GM23338 (cell line): ENCODE measurements around the gene RAB20. TPM values are rescaled to one million over a fixed set of nuclear protein-coding genes. Genes with fewer than 3 reads are reported as not detected.
A peak's percentile ranks its signal among the peaks of the same experiment; 100 is the strongest.
"Not testable (repeated sequence)": the region's sequence is repeated elsewhere in the genome, so short reads cannot be mapped to it uniquely, and the experiment has no call there.

Source experiments
- ATAC-seq: fragments of 200-7000 bp; cut with Tn5 transposase; 3 replicates; pipeline ENCODE4 v1.9.1; 2020
- DNase-seq: peaks from one replicate; pipeline ENCODE4 v3.0.0-alpha.2; 2015; ENCODE audit warnings: low spot score
- H2AFZ ChIP-seq: fragments of 200-600 bp; sonication (generic); 2 replicates; pipeline ENCODE4 v1.8.0; 2016; ENCODE audit warnings: antibody characterized with exemption, mild to moderate bottlenecking, moderate library complexity
- H3F3A ChIP-seq: fragments of 200-600 bp; sonication (generic); replicated peaks from 2 replicates; pipeline ENCODE4 v1.8.0; 2017; ENCODE audit warnings: antibody characterized with exemption, mixed run types, low read depth
- H3K27ac ChIP-seq: fragments of 200-600 bp; sonication (generic); 2 replicates; pipeline ENCODE4 v1.6.1; 2016; ENCODE audit warnings: low read depth
- H3K27me3 ChIP-seq: fragments of 200-600 bp; sonication (generic); 2 replicates; pipeline ENCODE4 v1.8.0; 2016; ENCODE audit warnings: mild to moderate bottlenecking, mixed run types, moderate library complexity; ENCODE audit not compliant: insufficient read depth
- H3K36me3 ChIP-seq: fragments of 200-600 bp; sonication (generic); 2 replicates; pipeline ENCODE4 v1.8.0; 2016; ENCODE audit warnings: mild to moderate bottlenecking; ENCODE audit not compliant: insufficient read depth
- H3K4me1 ChIP-seq: fragments of 200-600 bp; sonication (generic); 2 replicates; pipeline ENCODE4 v1.8.0; 2016; ENCODE audit warnings: mild to moderate bottlenecking, moderate library complexity; ENCODE audit not compliant: insufficient read depth
- H3K4me2 ChIP-seq: fragments of 200-600 bp; sonication (generic); 2 replicates; pipeline ENCODE4 v1.7.1; 2017; ENCODE audit warnings: mixed run types
- H3K4me3 ChIP-seq: fragments of 200-600 bp; sonication (generic); 2 replicates; pipeline ENCODE4 v1.6.1; 2016; ENCODE audit warnings: mixed run types
- H3K79me2 ChIP-seq: fragments of 200-600 bp; sonication (generic); replicated peaks from 2 replicates; pipeline ENCODE4 v1.8.0; 2017; ENCODE audit warnings: mild to moderate bottlenecking; ENCODE audit not compliant: insufficient read depth
- H3K9me2 ChIP-seq: fragments of 200-600 bp; sonication (generic); 2 replicates; pipeline ENCODE4 v1.8.0; 2017; ENCODE audit not compliant: insufficient read depth
- H4K20me1 ChIP-seq: fragments of 200-600 bp; sonication (generic); replicated peaks from 2 replicates; pipeline ENCODE4 v1.8.0; 2017; ENCODE audit warnings: mild to moderate bottlenecking; ENCODE audit not compliant: insufficient read depth
- H3K27ac Mint-ChIP-seq: 2 replicates; pipeline ENCODE4 v1.8.0; 2020; ENCODE audit warnings: inconsistent platforms, mild to moderate bottlenecking, moderate library complexity, mixed read lengths
- H3K27me3 Mint-ChIP-seq: 3 replicates; pipeline ENCODE4 v1.8.0; 2022; ENCODE audit warnings: low read depth, mild to moderate bottlenecking, moderate library complexity, mixed read lengths, inconsistent platforms; ENCODE audit not compliant: insufficient read depth, poor library complexity
- H3K36me3 Mint-ChIP-seq: 3 replicates; pipeline ENCODE4 v1.8.0; 2021; ENCODE audit warnings: low read depth, mild to moderate bottlenecking, inconsistent platforms, moderate library complexity, mixed read lengths
- H3K4me1 Mint-ChIP-seq: 3 replicates; pipeline ENCODE4 v1.8.0; 2020; ENCODE audit warnings: mild to moderate bottlenecking, inconsistent platforms, mixed read lengths
- H3K4me3 Mint-ChIP-seq: 3 replicates; pipeline ENCODE4 v1.8.0; 2021; ENCODE audit warnings: moderate library complexity, mild to moderate bottlenecking, inconsistent platforms, mixed read lengths
- H3K9me3 Mint-ChIP-seq: 3 replicates; pipeline ENCODE4 v1.8.0; 2020; ENCODE audit warnings: moderate library complexity, mild to moderate bottlenecking, inconsistent platforms, mixed read lengths
- CREB1 ChIP-seq: fragments of 250-450 bp; sonication (Bioruptor Pico); IDR thresholded peaks from 2 replicates; pipeline ENCODE4 v1.5.0; 2020; ENCODE audit warnings: low read depth, mild to moderate bottlenecking, moderate library complexity
- CTCF ChIP-seq, 2 experiments: fragments of 200-600 bp in 1 of 2; sonication (generic) in 1 of 2; conservative IDR thresholded peaks; 2 replicates each; pipeline versions ENCODE4 v1.5.1 to v1.6.1; 2016 to 2017; ENCODE audit warnings: antibody characterized with exemption in 2 of 2, low read depth in 2 of 2, mild to moderate bottlenecking in 2 of 2, moderate library complexity in 1 of 2
- ETS1 ChIP-seq: IDR thresholded peaks from 2 replicates; pipeline ENCODE4 v1.6.1; 2016; ENCODE audit warnings: antibody characterized with exemption
- EZH2 ChIP-seq: fragments of 200-600 bp; sonication (generic); IDR thresholded peaks from one replicate; pipeline ENCODE4 v1.8.0; 2017; ENCODE audit warnings: antibody characterized with exemption, mild to moderate bottlenecking, low read depth; ENCODE audit not compliant: unreplicated experiment
- EZH2phosphoT487 ChIP-seq: fragments of 200-600 bp; sonication (generic); IDR thresholded peaks from one replicate; pipeline ENCODE4 v1.8.1; 2018; ENCODE audit warnings: antibody characterized with exemption; ENCODE audit not compliant: unreplicated experiment
- JUNB ChIP-seq: IDR thresholded peaks from one replicate; pipeline ENCODE4 v1.6.1; 2016; ENCODE audit warnings: antibody characterized with exemption; ENCODE audit not compliant: unreplicated experiment
- NANOG ChIP-seq: IDR thresholded peaks from 2 replicates; pipeline ENCODE4 v1.6.1; 2016; ENCODE audit warnings: antibody characterized with exemption, borderline replicate concordance
- REST ChIP-seq: IDR thresholded peaks from one replicate; pipeline ENCODE4 v1.6.1; 2018; ENCODE audit warnings: antibody characterized with exemption; ENCODE audit not compliant: unreplicated experiment
- STAT1 ChIP-seq: IDR thresholded peaks from one replicate; pipeline ENCODE4 v1.6.1; 2016; ENCODE audit warnings: antibody characterized with exemption; ENCODE audit not compliant: unreplicated experiment
- ZNF114 ChIP-seq: fragments of 250-450 bp; sonication (Bioruptor Pico); IDR thresholded peaks from 2 replicates; pipeline ENCODE4 v1.5.0; 2020; ENCODE audit warnings: mild to moderate bottlenecking, moderate library complexity
- polyA plus RNA-seq: library from polyadenylated mRNA; unstranded; fragments of >200 nt; fragmentation: Nextera tagmentation; extraction: Ambion mirVana; gene quantifications from 2 replicates; pipeline ENCODE4 v1.2.1, GENCODE V29; 2016
- total RNA-seq: library from RNA; depleted of rRNA; stranded (reverse); fragments of >200 nt; shearing (Covaris generic); gene quantifications from 2 replicates; pipeline ENCODE4 v1.2.3, GENCODE V29; 2014

Gene RAB20
- total and polyA plus RNA-seq, 2 experiments from 2014 or later = 12.3 to 26.6 TPM

GRCh38 chr13:110491869-110492678 lies 69.4 kb downstream of the RAB20 start (continued):
- TF ChIP-seq ETS1 = no peak
- no peak for TF ChIP-seq CREB1 (CRISPR knock-in tag)
- TF ChIP-seq CTCF (conservative IDR thresholded peaks at IDR 0.05; ENCODE audit: low read depth in 2 of 2) = no peak
- TF ChIP-seq EZH2 = no peak
- no peak for TF ChIP-seq JUNB
- no peak for TF ChIP-seq ZNF114 (CRISPR knock-in tag)

GRCh38 chr13:110490009-110490770 lies 71.3 kb downstream of the RAB20 start:
- H3K4me2 ChIP-seq = no peak overlapping the region
- no peak for ATAC-seq
- 0 out of 2 replicates have a peak overlapping the region, but pooled peaks have one; percentile 45 for H3K27ac ChIP-seq
- no peaks in the 10 kb centered on the region for H3K27me3 ChIP-seq
- peaks cover 9% of the 10 kb centered on the region for H3K27me3 Mint-ChIP-seq
- H3K27ac Mint-ChIP-seq = peak overlapping the region; percentile 66; the same call in 1 of the 2 replicates
- no peaks in the 10 kb centered on the region; the same call in 2 of the 3 replicates for H3K9me3 Mint-ChIP-seq
- no peak overlapping the region for H2AFZ ChIP-seq
- no peak overlapping the region for H3K4me3 ChIP-seq
- H3K36me3 Mint-ChIP-seq = peaks cover 25% of the 10 kb centered on the region
- H3K9me2 ChIP-seq = no peaks in the 10 kb centered on the region
- no peak overlapping the region for H3K4me3 Mint-ChIP-seq
- no peaks in the 10 kb centered on the region for H4K20me1 ChIP-seq
- H3K4me1 Mint-ChIP-seq = peaks cover 29% of the 10 kb centered on the region
- peaks cover 14% of the 10 kb centered on the region for H3F3A ChIP-seq
- H3K4me1 ChIP-seq = peaks cover 24% of the 10 kb centered on the region
- H3K36me3 ChIP-seq = 0 out of 2 replicates have a peak, but pooled peaks cover 4% of the 10 kb centered on the region
- DNase-seq = no peak
- no peaks in the 10 kb centered on the region for H3K79me2 ChIP-seq
- TF ChIP-seq CTCF (conservative IDR thresholded peaks at IDR 0.05; ENCODE audit: low read depth in 2 of 2) (no peak), STAT1 (no peak), ZNF114 (CRISPR knock-in tag) (no peak), REST (no peak), NANOG (no peak), EZH2phosphoT487 (no peak), ETS1 (no peak), EZH2 (no peak), CREB1 (CRISPR knock-in tag) (no peak)

- peaks cover 33% of the 10 kb centered on the region for H3K36me3 Mint-ChIP-seq
- not testable (repeated sequence) for H3K27me3 Mint-ChIP-seq, DNase-seq, H3K9me2 ChIP-seq, H3K9me3 Mint-ChIP-seq, ATAC-seq, H3K79me2 ChIP-seq, H2AFZ ChIP-seq, H3K4me3 Mint-ChIP-seq, H3K27me3 ChIP-seq, H3K4me3 ChIP-seq, H3K36me3 ChIP-seq, H4K20me1 ChIP-seq
- H3K4me1 Mint-ChIP-seq = peaks cover 40% of the 10 kb centered on the region
- H3K27ac Mint-ChIP-seq = peak overlapping the region; percentile 97
- peak overlapping the region; percentile 61 for H3K4me2 ChIP-seq
- peak overlapping the region; percentile 99 for H3K27ac ChIP-seq
- peaks cover 33% of the 10 kb centered on the region for H3K4me1 ChIP-seq
- H3F3A ChIP-seq = peaks cover 17% of the 10 kb centered on the region
Observed at GRCh38 chr13:110486880-110487279, 74.6 kb downstream of the RAB20 start.
